OCI-LY7 (cell line): ENCODE results near the gene MTHFD2L. TPM values are rescaled to one million over a fixed set of nuclear protein-coding genes. Genes with fewer than 3 reads are reported as not detected.

Source experiments
- BruUV-seq: library from RNA; stranded (reverse); fragments of 400-500 nt; replicated peaks from 2 replicates; lab custom pipeline; 2021; lab: Mats Ljungman, UMichigan
- CTCF ChIA-PET: fragments of 300-600 bp; sonication (Branson Sonifier 250); formaldehyde crosslinking; loops from one replicate; lab custom pipeline; 2022; ENCODE audit warnings: antibody characterized with exemption; ENCODE audit not compliant: unreplicated experiment; lab: Charles Lee
- POLR2A ChIA-PET: fragments of 300-600 bp; sonication (Branson Sonifier 250); formaldehyde crosslinking; loops from one replicate; lab custom pipeline; 2022; ENCODE audit warnings: antibody characterized with exemption; lab: Charles Lee
- DNase-seq: peaks from one replicate; pipeline ENCODE4 v3.0.0-alpha.2; 2015; ENCODE audit warnings: low spot score
- H2AFZ ChIP-seq: fragments of 200-600 bp; sonication (generic), shearing (Covaris generic); 2 replicates; pipeline ENCODE4 v1.6.1; 2014; ENCODE audit warnings: mild to moderate bottlenecking, antibody characterized with exemption, low read length, moderate library complexity
- H3K27ac ChIP-seq: fragments of 200-600 bp; sonication (generic); 2 replicates; pipeline ENCODE4 v1.5.1; 2014; ENCODE audit warnings: mixed run types, low read depth, mild to moderate bottlenecking, moderate library complexity, low read length, inconsistent platforms; ENCODE audit not compliant: poor library complexity, severe bottlenecking
- H3K36me3 ChIP-seq: fragments of 200-600 bp; sonication (generic); 2 replicates; pipeline ENCODE4 v1.6.1; 2014; ENCODE audit warnings: mild to moderate bottlenecking, antibody characterized with exemption, low read length, moderate library complexity, mixed read lengths; ENCODE audit not compliant: insufficient read depth
- H3K4me1 ChIP-seq: fragments of 200-600 bp; sonication (generic); 2 replicates; pipeline ENCODE4 v1.5.1; 2014; ENCODE audit warnings: mild to moderate bottlenecking, low read length; ENCODE audit not compliant: insufficient read depth, poor library complexity, severe bottlenecking
- H3K4me2 ChIP-seq: fragments of 200-600 bp; sonication (generic); 2 replicates; pipeline ENCODE4 v1.6.1; 2014; ENCODE audit warnings: mild to moderate bottlenecking, low read length
- H3K4me3 ChIP-seq: fragments of 200-600 bp; sonication (generic); 2 replicates; pipeline ENCODE4 v1.5.1; 2014; ENCODE audit warnings: mild to moderate bottlenecking, low read depth, low read length; ENCODE audit not compliant: poor library complexity, severe bottlenecking
- H3K79me2 ChIP-seq: fragments of 200-600 bp; sonication (generic); 2 replicates; pipeline ENCODE4 v1.6.1; 2016; ENCODE audit warnings: low read depth, mild to moderate bottlenecking, low read length, moderate library complexity, mixed read lengths; ENCODE audit not compliant: insufficient read depth
- H3K9me2 ChIP-seq: fragments of 200-600 bp; sonication (generic); 2 replicates; pipeline ENCODE4 v1.6.1; 2016; ENCODE audit warnings: mild to moderate bottlenecking, low read length, mixed read lengths; ENCODE audit not compliant: insufficient read depth
- H3K9me3 ChIP-seq: fragments of 200-600 bp; sonication (generic); 2 replicates; pipeline ENCODE4 v1.6.1; 2014; ENCODE audit warnings: mild to moderate bottlenecking, mixed run types, low read length, mixed read lengths
- H4K20me1 ChIP-seq: fragments of 200-600 bp; sonication (generic); 2 replicates; pipeline ENCODE4 v1.6.1; 2014; ENCODE audit warnings: mild to moderate bottlenecking, antibody characterized with exemption, low read length, moderate library complexity, mixed read lengths; ENCODE audit not compliant: insufficient read depth
- CTCF ChIP-seq: fragments of 200-600 bp; sonication (generic); conservative IDR thresholded peaks from 2 replicates; pipeline ENCODE4 v1.5.1; 2014; ENCODE audit warnings: mild to moderate bottlenecking, antibody characterized with exemption, low read length, moderate library complexity, mixed read lengths
- EZH2phosphoT487 ChIP-seq: fragments of 200-600 bp; sonication (generic); IDR thresholded peaks from 2 replicates; pipeline ENCODE4 v1.6.1; 2018; ENCODE audit warnings: low read depth, borderline replicate concordance, mild to moderate bottlenecking, mixed run types, antibody characterized with exemption, low read length, moderate library complexity, mixed read lengths
- intact Hi-C: fragments of 100-400 bp; cut with micrococcal nuclease; formaldehyde crosslinking; loops from one replicate; pipeline ENCODE4 v1.10.0; 2022; ENCODE audit not compliant: unreplicated experiment
- total RNA-seq, 2 experiments: library from RNA; depleted of rRNA in 1 of 2; stranded (reverse); fragments of >200 nt in 1 of 2; shearing (Covaris generic) in 1 of 2; gene quantifications; 2 replicates each; pipeline ENCODE4 v1.2.3, GENCODE V29; 2014 to 2022

The MTHFD2L gene
- total RNA-seq, 2 experiments from 2014 or later = 18.7 to 18.9 TPM

GRCh38 chr4:74223098-74223497, 65.2 kb downstream of the MTHFD2L start:
- H3K4me1 ChIP-seq = no peaks in the 10 kb centered on the region
- H3K79me2 ChIP-seq = no peaks in the 10 kb centered on the region
- no peaks in the 10 kb centered on the region for H3K36me3 ChIP-seq
- BruUV-seq = no TSS peak
- no peak overlapping the region for H2AFZ ChIP-seq
- no peaks in the 10 kb centered on the region for H3K9me2 ChIP-seq
- H3K27ac ChIP-seq = no peak overlapping the region
- H3K9me3 ChIP-seq = no peaks in the 10 kb centered on the region
- no peak overlapping the region for H3K4me2 ChIP-seq
- intact Hi-C loops = no loop called here
- H4K20me1 ChIP-seq = no peaks in the 10 kb centered on the region
- ChIA-PET POLR2A (no interaction called here), CTCF (no interaction called here)
- no peak for DNase-seq
- no peak overlapping the region for H3K4me3 ChIP-seq
- TF ChIP-seq CTCF (no peak), EZH2phosphoT487 (no peak)

GRCh38 chr4:74223801-74224200, 65.9 kb downstream of the MTHFD2L start:
- no peak overlapping the region for H3K27ac ChIP-seq
- no peaks in the 10 kb centered on the region for H3K79me2 ChIP-seq
- no peak for DNase-seq
- intact Hi-C loops = no loop called here
- no peaks in the 10 kb centered on the region for H3K9me2 ChIP-seq
- no peaks in the 10 kb centered on the region for H3K4me1 ChIP-seq
- no peaks in the 10 kb centered on the region for H3K9me3 ChIP-seq
- no peak overlapping the region for H3K4me2 ChIP-seq
- H3K4me3 ChIP-seq = no peak overlapping the region
- no TSS peak for BruUV-seq
- H3K36me3 ChIP-seq = no peaks in the 10 kb centered on the region
- POLR2A ChIA-PET = no interaction called here
- no peak overlapping the region for H2AFZ ChIP-seq
- CTCF ChIA-PET = no interaction called here
- no peaks in the 10 kb centered on the region for H4K20me1 ChIP-seq
- no peak for TF ChIP-seq EZH2phosphoT487
- TF ChIP-seq CTCF = no peak

GRCh38 chr4:74228691-74229640, 71.0 kb downstream of the MTHFD2L start:
- H3K4me3 ChIP-seq = no peak overlapping the region
- H4K20me1 ChIP-seq = no peaks in the 10 kb centered on the region
- H3K9me2 ChIP-seq = no peaks in the 10 kb centered on the region
- POLR2A ChIA-PET = interaction anchor here (0.6 kb wide), 1 partner anchor 26 kb away, joined by 8 read pairs; no protein-coding TSS in a partner anchor
- intact Hi-C loops = loop anchor here (1.0 to 5.0 kb wide), 2 partner anchors 42 to 82 kb away; no protein-coding TSS in a partner anchor
- no peaks in the 10 kb centered on the region for H3K9me3 ChIP-seq
- TF ChIP-seq CTCF (peak; percentile 98), EZH2phosphoT487 (no peak)
- no peaks in the 10 kb centered on the region for H3K36me3 ChIP-seq
- CTCF ChIA-PET = interaction anchor here (0.8 to 1.2 kb wide), 5 partner anchors 9 to 83 kb away, joined by 3 to 5 read pairs (median 3); no protein-coding TSS in a partner anchor
- H3K4me1 ChIP-seq = no peaks in the 10 kb centered on the region
- no TSS peak for BruUV-seq
- no peak overlapping the region for H2AFZ ChIP-seq
- DNase-seq = peak; percentile 75
- H3K79me2 ChIP-seq = no peaks in the 10 kb centered on the region
- H3K4me2 ChIP-seq = no peak overlapping the region
- H3K27ac ChIP-seq = no peak overlapping the region
